NK-92 (cell line): ENCODE results near the gene COL26A1.

Experiments used
- DNase-seq: peaks from one replicate; lab custom pipeline; 2025; ENCODE audit not compliant: unreplicated experiment; lab: John Stamatoyannopoulos, UW

COL26A1 gene

GRCh38 chr7:101563943-101564777 lies 201.5 kb downstream of the COL26A1 start:
- no peak for DNase-seq

- no peak for DNase-seq
Measured at GRCh38 chr7:101564778-101565211, 202.1 kb downstream of the COL26A1 start.

GRCh38 chr7:101565601-101566209 lies 203.0 kb downstream of the COL26A1 start:
- no peak for DNase-seq

GRCh38 chr7:101567230-101567629 lies 204.6 kb downstream of the COL26A1 start:
- no peak for DNase-seq

GRCh38 chr7:101572156-101572555 lies 209.5 kb downstream of the COL26A1 start:
- DNase-seq: no peak

GRCh38 chr7:101575168-101575567 lies 212.5 kb downstream of the COL26A1 start:
- no peak for DNase-seq

- no peak for DNase-seq
Measured at GRCh38 chr7:101575721-101576120, 213.0 kb downstream of the COL26A1 start.

GRCh38 chr7:101576998-101577397 lies 214.3 kb downstream of the COL26A1 start:
- no peak for DNase-seq

GRCh38 chr7:101578552-101578951 lies 215.9 kb downstream of the COL26A1 start:
- DNase-seq: no peak

GRCh38 chr7:101580596-101580995 lies 217.9 kb downstream of the COL26A1 start:
- DNase-seq: no peak

- DNase-seq: no peak
Measured at GRCh38 chr7:101581891-101582290, 219.2 kb downstream of the COL26A1 start.

- DNase-seq: no peak
Measured at GRCh38 chr7:101582971-101583370, 220.3 kb downstream of the COL26A1 start.

- DNase-seq: no peak
Measured at GRCh38 chr7:101586078-101586905, 223.6 kb downstream of the COL26A1 start.

GRCh38 chr7:101586906-101587677 lies 224.4 kb downstream of the COL26A1 start:
- no peak for DNase-seq

GRCh38 chr7:101588131-101588935 lies 225.7 kb downstream of the COL26A1 start:
- DNase-seq: no peak

- no peak for DNase-seq
Measured at GRCh38 chr7:101589052-101589451, 226.4 kb downstream of the COL26A1 start.

- no peak for DNase-seq
Measured at GRCh38 chr7:101589976-101590662, 227.4 kb downstream of the COL26A1 start.

GRCh38 chr7:101590663-101591435 lies 228.2 kb downstream of the COL26A1 start:
- no peak for DNase-seq

- no peak for DNase-seq
Measured at GRCh38 chr7:101591504-101591903, 228.8 kb downstream of the COL26A1 start.
